HUES6 (cell line): Measurements from ENCODE around the gene ANKZF1.
A peak's percentile ranks its signal among the peaks of the same experiment; 100 is the strongest.

Experiments
- H3K27ac ChIP-seq: 2 replicates; pipeline ENCODE4 v1.7.0; 2013; ENCODE audit warnings: low read depth, mild to moderate bottlenecking, low read length, inconsistent platforms
- H3K27me3 ChIP-seq: 2 replicates; pipeline ENCODE4 v1.6.1; 2013; ENCODE audit warnings: low read length; ENCODE audit not compliant: control insufficient read depth, insufficient read depth
- H3K36me3 ChIP-seq: 2 replicates; pipeline ENCODE4 v1.6.1; 2013; ENCODE audit warnings: low read length; ENCODE audit not compliant: control insufficient read depth, insufficient read depth
- H3K4me1 ChIP-seq: 2 replicates; pipeline ENCODE4 v1.6.1; 2013; ENCODE audit warnings: low read length; ENCODE audit not compliant: control insufficient read depth, insufficient read depth
- H3K4me3 ChIP-seq: 2 replicates; pipeline ENCODE4 v1.5.1; 2013; ENCODE audit warnings: low read depth, low read length
- H3K9ac ChIP-seq: one replicate; pipeline ENCODE4 v1.6.1; 2013; ENCODE audit warnings: mild to moderate bottlenecking, low read length
- H3K9me3 ChIP-seq: 2 replicates; pipeline ENCODE4 v1.6.1; 2013; ENCODE audit warnings: low read depth, low read length; ENCODE audit not compliant: control insufficient read depth, insufficient read depth

The ANKZF1 gene

GRCh38 chr2:219234331-219234730 lies 4.7 kb downstream of the ANKZF1 start:
- Histone ChIP-seq H3K9ac (no peak overlapping the region), H3K4me3 (no peak overlapping the region), H3K27me3 (no peaks in the 10 kb centered on the region), H3K27ac (no peak overlapping the region), H3K4me1 (0 out of 2 replicates have a peak, but pooled peaks cover 3% of the 10 kb centered on the region), H3K36me3 (peaks cover 71% of the 10 kb centered on the region), H3K9me3 (no peaks in the 10 kb centered on the region)

- no peaks in the 10 kb centered on the region for H3K27me3 ChIP-seq
- H3K9me3 ChIP-seq, result no peaks in the 10 kb centered on the region
- H3K36me3 ChIP-seq, result peaks cover 19% of the 10 kb centered on the region
- H3K4me3 ChIP-seq, result no peak overlapping the region
- peaks cover 7% of the 10 kb centered on the region for H3K4me1 ChIP-seq
- H3K27ac ChIP-seq, result no peak overlapping the region
- no peak overlapping the region for H3K9ac ChIP-seq
These were observed 13.7 kb downstream of the ANKZF1 start for GRCh38 chr2:219243291-219243761.

DNA sequence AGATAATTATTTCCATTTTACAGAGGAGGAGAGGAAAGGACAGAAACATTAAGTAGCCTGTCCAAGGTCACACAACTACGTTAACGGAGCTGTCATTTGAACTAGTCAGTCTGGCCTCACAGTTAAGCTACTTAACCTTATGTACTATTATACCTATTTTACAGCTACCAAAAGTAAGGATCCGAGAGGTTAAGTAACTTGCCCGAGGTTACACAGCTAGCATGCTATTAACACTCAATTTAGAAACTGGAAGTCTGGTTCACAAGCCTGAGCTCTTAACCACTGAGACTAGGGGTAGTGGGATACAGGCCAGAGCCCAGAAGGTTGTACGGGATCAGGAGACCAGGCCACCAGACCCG lies 15.2 kb downstream of the ANKZF1 start:
- H3K4me1 ChIP-seq, result peaks cover 16% of the 10 kb centered on the region
- H3K9me3 ChIP-seq, result no peaks in the 10 kb centered on the region
- peak overlapping the region; percentile 86 for H3K9ac ChIP-seq
- H3K27ac ChIP-seq, result peak overlapping the region; percentile 68; the same call in 1 of the 2 replicates
- no peaks in the 10 kb centered on the region for H3K27me3 ChIP-seq
- peak overlapping the region; percentile 83 for H3K4me3 ChIP-seq
- H3K36me3 ChIP-seq, result peaks cover 19% of the 10 kb centered on the region

GRCh38 chr2:219245148-219245898 lies 15.7 kb downstream of the ANKZF1 start, which contains the start of the genes GLB1L and STK16:
TSS of gene GLB1L (minus strand) at chr2:219245444. CDS start at chr2:219243573, 1,871 bp downstream.
TSS of gene STK16 (plus strand) at chr2:219245479. CDS start at chr2:219246000, 521 bp downstream.
- Histone ChIP-seq H3K4me1 (peaks cover 16% of the 10 kb centered on the region), H3K36me3 (peaks cover 21% of the 10 kb centered on the region), H3K9ac (peak within 1 kb of the TSS; percentile 86), H3K27ac (peak within 1 kb of the TSS; percentile 68), H3K4me3 (peak within 1 kb of the TSS; percentile 83), H3K9me3 (no peaks in the 10 kb centered on the region), H3K27me3 (peaks cover under 1% of the 10 kb centered on the region; the same call in 1 of the 2 replicates)

GRCh38 chr2:219245899-219246230 lies 16.3 kb downstream of the ANKZF1 start:
- Histone ChIP-seq H3K9ac (peak overlapping the region; percentile 86), H3K27me3 (peaks cover 4% of the 10 kb centered on the region; the same call in 1 of the 2 replicates), H3K9me3 (no peaks in the 10 kb centered on the region), H3K4me1 (peaks cover 16% of the 10 kb centered on the region), H3K36me3 (peaks cover 26% of the 10 kb centered on the region), H3K27ac (peak overlapping the region; percentile 68; the same call in 1 of the 2 replicates), H3K4me3 (peak overlapping the region; percentile 83)

DNA sequence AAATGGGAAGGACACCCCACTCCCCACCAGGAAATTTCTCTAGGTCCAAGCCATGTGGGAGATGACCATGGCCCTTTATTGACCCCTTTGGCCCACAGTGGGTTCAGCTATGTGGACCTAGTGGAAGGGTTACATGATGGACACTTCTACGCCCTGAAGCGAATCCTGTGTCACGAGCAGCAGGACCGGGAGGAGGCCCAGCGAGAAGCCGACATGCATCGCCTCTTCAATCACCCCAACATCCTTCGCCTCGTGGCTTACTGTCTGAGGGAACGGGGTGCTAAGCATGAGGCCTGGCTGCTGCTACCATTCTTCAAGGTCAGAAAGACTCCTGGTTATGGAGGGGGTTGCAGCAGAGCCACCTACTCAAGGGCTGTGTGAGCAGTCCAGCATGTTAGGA lies 17.0 kb downstream of the ANKZF1 start:
- H3K4me3 ChIP-seq, result no peak overlapping the region

DNA sequence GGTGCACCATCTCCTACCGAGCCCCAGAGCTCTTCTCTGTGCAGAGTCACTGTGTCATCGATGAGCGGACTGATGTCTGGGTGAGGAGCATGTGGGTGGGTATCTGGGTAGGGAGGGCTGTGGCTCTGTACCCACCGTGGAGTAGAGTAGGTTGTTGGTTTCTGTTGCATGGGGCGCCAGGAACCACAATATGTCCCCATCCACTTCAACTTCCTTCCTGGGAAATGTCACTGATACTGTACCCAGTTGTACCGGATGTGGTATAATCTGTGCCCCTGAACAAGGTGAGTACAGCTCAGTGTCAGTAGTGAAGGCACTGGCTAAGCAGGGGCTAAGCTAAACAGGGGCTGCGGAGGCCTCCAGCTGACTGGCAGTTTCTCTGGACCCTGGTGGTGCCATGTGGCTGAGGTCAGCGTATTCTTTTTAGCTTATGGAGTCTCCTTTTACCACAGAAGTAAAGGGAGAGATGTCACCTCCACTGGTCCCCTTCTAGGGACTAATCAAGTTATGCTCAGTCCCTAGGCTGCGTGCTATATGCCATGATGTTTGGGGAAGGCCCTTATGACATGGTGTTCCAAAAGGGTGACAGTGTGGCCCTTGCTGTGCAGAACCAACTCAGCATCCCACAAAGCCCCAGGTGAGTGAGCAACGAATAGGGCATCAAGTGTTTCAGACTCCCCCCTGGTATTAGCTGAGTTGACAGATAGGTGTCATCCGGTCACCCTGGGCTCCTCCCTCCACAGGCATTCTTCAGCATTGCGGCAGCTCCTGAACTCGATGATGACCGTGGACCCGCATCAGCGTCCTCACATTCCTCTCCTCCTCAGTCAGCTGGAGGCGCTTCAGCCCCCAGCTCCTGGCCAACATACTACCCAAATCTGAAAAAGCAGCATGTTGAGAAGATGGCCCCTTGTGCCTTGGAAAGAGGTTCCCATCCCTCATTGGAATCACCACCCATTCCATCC lies 18.4 kb downstream of the ANKZF1 start:
- Histone ChIP-seq H3K4me3 (no peak overlapping the region), H3K9me3 (no peaks in the 10 kb centered on the region), H3K27ac (no peak overlapping the region), H3K9ac (no peak overlapping the region), H3K4me1 (peaks cover 28% of the 10 kb centered on the region), H3K36me3 (peaks cover 26% of the 10 kb centered on the region), H3K27me3 (peaks cover 25% of the 10 kb centered on the region)

More for the DNA sequence above, 17.0 kb downstream of the ANKZF1 start:
- Histone ChIP-seq H3K9ac (no peak overlapping the region), H3K27ac (no peak overlapping the region), H3K36me3 (peaks cover 26% of the 10 kb centered on the region), H3K27me3 (peaks cover 11% of the 10 kb centered on the region), H3K9me3 (no peaks in the 10 kb centered on the region), H3K4me1 (peaks cover 16% of the 10 kb centered on the region)

DNA sequence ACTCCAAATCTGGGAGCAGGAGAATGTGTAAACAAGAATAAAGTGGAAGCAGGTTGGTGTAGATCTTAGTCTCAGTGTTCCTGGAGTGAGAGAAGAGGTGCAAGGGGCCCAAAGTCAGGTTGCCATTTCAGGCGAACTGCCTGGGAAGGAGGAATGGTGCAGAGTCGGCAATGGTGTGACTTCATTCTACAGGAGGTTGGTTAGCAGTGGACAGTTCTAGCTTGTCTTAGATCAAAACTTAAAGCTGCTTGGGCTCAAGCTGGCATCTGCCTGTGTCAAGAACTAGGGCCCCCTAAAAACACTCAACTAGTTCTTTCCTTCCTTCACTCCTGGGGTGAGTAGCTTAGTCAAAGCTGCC lies 19.2 kb downstream of the ANKZF1 start:
- no peak overlapping the region for H3K4me3 ChIP-seq
- H3K27me3 ChIP-seq, result peaks cover 34% of the 10 kb centered on the region
- peaks cover 28% of the 10 kb centered on the region for H3K4me1 ChIP-seq
- H3K9me3 ChIP-seq, result no peaks in the 10 kb centered on the region
- peaks cover 26% of the 10 kb centered on the region for H3K36me3 ChIP-seq
- no peak overlapping the region for H3K27ac ChIP-seq
- H3K9ac ChIP-seq, result no peak overlapping the region

DNA sequence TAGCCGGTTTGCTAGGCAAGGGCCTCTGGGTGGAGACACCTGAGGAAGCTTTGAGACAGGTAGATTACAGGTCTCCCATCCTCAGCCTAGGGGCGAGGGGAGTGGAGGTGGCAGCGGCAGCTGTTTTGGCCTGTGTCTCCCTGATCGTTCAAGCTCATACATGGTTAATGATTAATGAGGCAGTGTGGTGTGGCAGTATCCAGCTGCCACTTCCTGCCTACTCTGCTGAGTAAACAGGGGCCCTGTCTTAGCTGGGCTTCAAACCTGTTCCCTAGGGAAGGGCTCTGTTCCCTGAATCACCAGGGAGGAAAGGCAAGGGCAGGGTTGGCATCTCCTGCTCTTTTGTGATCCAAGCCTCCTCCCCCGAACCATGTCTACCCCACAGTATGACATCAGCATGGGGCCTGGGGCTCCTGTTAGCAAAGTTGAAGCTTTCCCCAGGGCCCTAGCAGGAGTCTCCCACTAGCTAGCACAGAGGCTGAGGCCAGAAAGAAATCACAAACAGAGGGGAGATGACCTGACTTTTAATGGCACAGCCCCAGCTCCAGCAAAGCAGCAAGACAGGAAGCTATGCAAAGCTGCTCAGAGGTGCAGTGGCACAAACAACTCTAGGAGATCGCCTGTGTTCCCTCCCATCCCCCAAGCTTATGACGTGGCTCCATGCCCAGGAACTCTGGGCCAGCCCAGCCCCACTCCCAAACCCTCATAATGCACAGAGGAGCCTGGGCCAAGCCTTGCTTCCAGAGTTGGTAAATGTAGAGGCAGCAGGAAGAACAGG lies 19.8 kb downstream of the ANKZF1 start:
- H3K9me3 ChIP-seq, result no peaks in the 10 kb centered on the region
- H3K4me3 ChIP-seq, result no peak overlapping the region
- peaks cover 40% of the 10 kb centered on the region for H3K27me3 ChIP-seq
- no peak overlapping the region for H3K27ac ChIP-seq
- peaks cover 26% of the 10 kb centered on the region for H3K36me3 ChIP-seq
- peaks cover 28% of the 10 kb centered on the region for H3K4me1 ChIP-seq
- H3K9ac ChIP-seq, result no peak overlapping the region

GRCh38 chr2:219250049-219250781 lies 20.6 kb downstream of the ANKZF1 start:
- no peak overlapping the region for H3K4me3 ChIP-seq
- H3K4me1 ChIP-seq, result peaks cover 23% of the 10 kb centered on the region
- H3K27me3 ChIP-seq, result peaks cover 48% of the 10 kb centered on the region
- peaks cover 26% of the 10 kb centered on the region for H3K36me3 ChIP-seq
- no peaks in the 10 kb centered on the region for H3K9me3 ChIP-seq
- H3K27ac ChIP-seq, result no peak overlapping the region
- no peak overlapping the region for H3K9ac ChIP-seq
